ENCODE data around the gene SLC37A3.
A peak's percentile ranks its signal among the peaks of the same experiment; 100 is the strongest.
"Not testable (repeated sequence)": the region's sequence is repeated elsewhere in the genome, so short reads cannot be mapped to it uniquely, and the experiment has no call there.

SLC37A3 gene

GRCh38 chr7:140347218-140347617, 51.1 kb downstream of the SLC37A3 start:
- DNase-seq (ENCODE audit: low spot score): no peak

- DNase-seq (ENCODE audit: low spot score): no peak
These were observed 52.9 kb downstream of the SLC37A3 start for GRCh38 chr7:140345426-140345825.

GRCh38 chr7:140342727-140343514, 55.4 kb downstream of the SLC37A3 start:
- peak; percentile 86 for DNase-seq (ENCODE audit: low spot score)

GRCh38 chr7:140338959-140339358, 59.4 kb downstream of the SLC37A3 start:
- DNase-seq (ENCODE audit: low spot score): not testable (repeated sequence)

- peak; percentile 95 for DNase-seq (ENCODE audit: low spot score)
These were observed 63.8 kb downstream of the SLC37A3 start for GRCh38 chr7:140334341-140335057.

- no peak for DNase-seq (ENCODE audit: low spot score)
These were observed 64.6 kb downstream of the SLC37A3 start for GRCh38 chr7:140333686-140334085.

GRCh38 chr7:140333223-140333622, 65.1 kb downstream of the SLC37A3 start:
- DNase-seq (ENCODE audit: low spot score): no peak

GRCh38 chr7:140330595-140330994, 67.7 kb downstream of the SLC37A3 start:
- DNase-seq (ENCODE audit: low spot score): no peak

GRCh38 chr7:140330128-140330527, 68.2 kb downstream of the SLC37A3 start:
- peak; percentile 29 for DNase-seq (ENCODE audit: low spot score)

- DNase-seq (ENCODE audit: low spot score): no peak
These were observed 71.1 kb downstream of the SLC37A3 start for GRCh38 chr7:140327261-140327661.

GRCh38 chr7:140326116-140326928, 72.0 kb downstream of the SLC37A3 start:
- peak; percentile 87 for DNase-seq (ENCODE audit: low spot score)

- DNase-seq (ENCODE audit: low spot score): no peak
These were observed 72.7 kb downstream of the SLC37A3 start for GRCh38 chr7:140325600-140325999.

- no peak for DNase-seq (ENCODE audit: low spot score)
These were observed 73.6 kb downstream of the SLC37A3 start for GRCh38 chr7:140324714-140325113.

- DNase-seq (ENCODE audit: low spot score): no peak
These were observed 75.6 kb downstream of the SLC37A3 start for GRCh38 chr7:140322759-140323158.

GRCh38 chr7:140320078-140320477, 78.3 kb downstream of the SLC37A3 start:
- not testable (repeated sequence) for DNase-seq (ENCODE audit: low spot score)

GRCh38 chr7:140317999-140318398, 80.3 kb downstream of the SLC37A3 start:
- DNase-seq (ENCODE audit: low spot score): no peak

GRCh38 chr7:140317597-140317996, 80.7 kb downstream of the SLC37A3 start:
- peak; percentile 64 for DNase-seq (ENCODE audit: low spot score)

- peak; percentile 91 for DNase-seq (ENCODE audit: low spot score)
These were observed 82.1 kb downstream of the SLC37A3 start for GRCh38 chr7:140316165-140316661.

- DNase-seq (ENCODE audit: low spot score): no peak
These were observed 82.7 kb downstream of the SLC37A3 start for GRCh38 chr7:140315498-140316164.

GRCh38 chr7:140314573-140315480, 83.5 kb downstream of the SLC37A3 start:
- DNase-seq (ENCODE audit: low spot score): peak; percentile 28

All from pons (tissue), 1 donor.